Glomerular visceral epithelial cell (primary cell): ENCODE measurements around the gene THBD.

ENCODE experiments used
- DNase-seq: peaks from one replicate; pipeline ENCODE4 v3.0.0-alpha.2; 2016; ENCODE audit errors: extremely low spot score

THBD gene

DNA sequence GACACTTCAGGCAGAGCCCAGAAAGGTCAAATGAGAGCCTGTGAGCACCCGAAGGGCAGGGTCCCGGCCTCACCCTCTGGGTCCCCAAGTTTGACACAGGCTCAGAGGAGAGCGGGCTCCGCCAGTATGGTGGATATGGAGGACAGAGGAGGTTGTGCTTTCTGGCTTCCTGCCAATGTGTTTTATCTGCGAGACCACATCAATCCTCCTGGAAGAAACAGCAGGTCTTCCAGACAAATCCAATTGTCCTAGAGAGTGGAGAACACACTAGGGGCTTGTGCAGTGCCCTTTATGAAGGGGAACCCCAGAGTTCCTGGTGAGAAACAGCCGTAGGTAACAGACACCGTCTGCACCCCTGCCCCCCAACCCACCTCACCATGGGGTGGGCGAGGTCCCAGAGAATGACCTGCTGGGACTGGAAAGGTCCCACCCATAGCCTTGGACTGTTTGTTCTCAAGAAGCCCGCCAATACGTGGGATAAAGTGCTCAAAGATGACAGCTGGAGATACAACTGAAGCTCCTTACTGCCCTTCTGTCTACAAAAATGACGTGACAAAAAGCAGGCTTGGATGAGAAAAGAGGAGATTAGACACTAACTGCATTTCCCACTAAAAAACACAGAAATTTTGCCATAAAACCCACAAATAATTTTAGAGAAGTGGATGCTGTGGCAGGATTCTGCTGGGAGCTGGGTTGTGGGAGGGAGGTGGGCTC is 38.3 kb downstream of the THBD start:
- no peak for DNase-seq

DNA sequence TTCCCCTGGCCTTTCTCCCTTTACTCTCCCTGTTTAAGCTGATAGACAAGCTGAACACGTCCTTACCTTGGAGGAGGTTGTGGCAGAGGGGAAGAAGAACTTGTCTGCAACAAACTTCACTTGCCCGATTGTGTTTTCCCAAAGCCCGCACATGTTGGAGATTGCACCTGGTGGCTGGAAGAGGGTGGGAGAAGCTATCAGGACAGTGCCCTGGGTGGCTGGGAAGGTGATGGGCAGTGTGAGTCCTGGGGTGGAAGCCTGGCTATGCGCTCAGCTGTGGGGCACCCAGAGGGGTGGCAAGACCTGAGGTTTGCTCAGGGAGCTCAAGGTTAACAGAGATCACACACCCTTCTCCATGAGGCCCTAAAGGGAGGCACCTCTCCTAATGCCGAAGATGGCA is 39.4 kb downstream of the THBD start:
- DNase-seq = no peak

DNA sequence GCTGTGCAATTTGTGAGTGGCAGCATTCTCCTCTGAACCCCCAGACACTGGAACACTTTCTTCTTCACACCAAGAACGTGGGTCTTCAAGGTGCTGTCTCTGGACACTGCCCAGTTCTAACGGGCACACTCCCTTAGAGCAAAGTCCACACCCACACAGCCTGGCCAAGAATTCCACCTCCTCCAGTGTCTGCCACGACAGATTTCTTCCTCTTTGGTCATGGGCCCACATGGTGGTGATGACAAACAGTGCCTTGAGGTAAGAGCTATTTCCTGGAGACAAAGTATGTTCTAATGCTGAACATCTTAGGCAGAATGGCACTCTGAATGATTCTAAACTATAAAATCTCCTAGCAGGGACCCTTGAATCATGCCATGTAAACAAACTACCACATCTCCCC is 39.8 kb downstream of the THBD start:
- DNase-seq = peak; percentile 12

DNA sequence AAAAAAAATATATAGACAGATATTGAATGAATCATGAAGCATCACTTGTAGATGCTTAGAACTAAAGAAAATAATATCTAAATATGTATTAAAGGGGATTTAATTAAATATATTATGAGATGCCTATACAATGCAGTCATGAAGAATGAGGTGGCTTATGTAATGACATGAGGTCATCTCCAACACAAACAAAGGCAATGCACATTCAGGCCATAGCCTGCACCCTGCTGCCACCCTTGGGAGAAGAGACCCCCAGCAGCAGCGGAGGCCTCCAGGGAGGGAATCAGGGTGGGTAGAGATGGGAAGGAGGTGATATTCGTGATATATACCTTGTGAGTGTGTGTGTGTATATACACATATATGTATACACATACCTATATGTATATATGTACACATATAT is 40.8 kb downstream of the THBD start:
- no peak for DNase-seq

DNA sequence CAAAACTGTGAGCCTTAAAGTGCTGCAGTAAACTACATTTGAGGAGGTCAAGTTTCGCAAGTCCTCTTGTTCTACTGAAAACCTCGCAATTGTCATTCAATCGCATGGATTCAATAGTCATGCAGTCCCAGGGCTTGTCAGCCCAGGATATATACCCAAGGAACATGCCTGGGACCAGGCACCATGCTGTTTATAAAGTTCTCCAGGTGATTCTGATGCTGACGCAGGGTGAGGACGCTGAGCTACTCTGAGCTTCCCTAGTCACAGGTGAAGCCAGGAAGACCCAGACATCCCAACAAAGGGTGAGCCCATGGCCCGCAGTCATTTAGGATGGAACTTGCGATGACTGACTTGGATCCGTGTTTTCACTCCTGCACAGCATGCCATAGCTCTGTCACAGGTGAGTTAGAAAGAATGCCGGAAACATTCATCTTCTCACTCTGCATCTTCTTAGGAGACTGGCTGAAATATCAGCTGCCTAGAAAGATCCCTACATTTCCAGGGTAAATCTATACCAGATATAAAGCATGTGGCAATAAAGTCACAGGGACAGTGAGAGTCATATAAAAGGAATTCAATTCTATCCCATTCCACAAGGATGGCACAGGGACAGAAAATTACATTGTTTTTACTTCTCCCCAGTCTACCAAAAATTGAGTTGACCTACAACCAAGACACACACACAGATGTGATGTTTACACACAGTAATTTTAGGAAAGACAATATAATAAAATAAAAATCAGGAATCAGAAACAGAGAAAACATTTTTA is 41.4 kb downstream of the THBD start:
- no peak for DNase-seq

DNA sequence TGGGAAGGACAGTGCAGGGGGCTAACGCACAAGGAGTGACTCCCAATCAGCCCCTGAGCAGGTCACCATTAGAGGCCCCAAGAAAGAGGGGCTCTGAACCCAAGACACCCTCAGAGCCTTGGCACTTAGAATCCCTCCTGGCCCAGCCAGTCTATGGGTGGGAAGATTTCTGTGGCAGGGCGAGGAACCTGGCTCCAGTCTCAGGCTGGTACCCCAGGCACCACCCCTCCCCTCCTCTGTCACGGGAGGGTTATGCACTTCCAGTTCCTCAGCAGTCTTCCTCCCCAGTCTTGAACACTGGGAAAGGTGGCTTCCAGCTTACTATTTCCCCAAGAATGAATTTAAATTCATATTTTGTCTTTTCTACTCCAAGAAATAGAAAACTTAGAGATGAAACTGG is 42.0 kb downstream of the THBD start:
- no peak for DNase-seq

DNA sequence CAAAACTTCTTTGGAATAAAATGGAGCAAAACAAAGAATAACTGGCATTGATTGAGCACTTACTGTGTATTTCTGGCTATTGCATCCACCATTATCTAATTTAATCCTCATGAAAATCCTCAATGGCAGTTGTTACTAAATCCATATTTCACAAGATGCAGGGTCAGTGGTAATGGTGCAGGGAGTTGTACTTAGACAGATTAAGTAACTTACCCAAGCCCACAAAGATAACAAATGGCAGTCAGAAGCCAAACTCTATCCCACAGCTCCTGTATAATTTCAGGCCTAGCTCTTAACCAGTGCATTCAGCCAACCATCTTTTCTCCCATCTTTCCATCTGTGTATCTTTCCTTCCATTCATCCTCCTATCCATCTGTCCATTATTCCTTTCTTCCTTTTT is 43.7 kb downstream of the THBD start:
- DNase-seq = no peak

DNA sequence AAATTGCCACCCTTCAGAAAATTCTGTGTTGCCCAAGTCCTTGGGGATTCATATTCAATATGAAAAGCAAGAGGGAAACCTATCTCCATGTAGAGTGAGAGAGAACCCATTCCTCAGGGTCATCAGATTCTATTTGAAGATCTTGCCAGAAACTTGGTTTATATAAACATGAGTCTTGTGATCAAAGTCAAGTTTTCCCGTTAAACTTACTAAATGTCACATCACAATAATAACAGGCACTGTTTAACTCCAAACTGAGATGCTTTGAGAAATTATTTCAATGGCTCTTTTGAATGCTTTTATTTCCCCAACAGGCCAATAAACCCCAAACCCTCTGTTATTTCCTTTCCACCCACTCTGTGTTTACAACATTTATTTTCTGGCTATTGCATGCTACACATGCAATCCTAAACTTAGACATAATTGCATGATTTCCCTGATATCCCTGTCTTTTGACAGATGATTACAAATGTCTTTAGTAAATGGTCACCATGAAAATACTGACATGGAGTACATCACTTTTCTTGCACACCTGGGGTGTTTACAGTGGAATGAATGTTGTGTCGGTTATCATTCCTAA is 45.5 kb downstream of the THBD start:
- DNase-seq = no peak

DNA sequence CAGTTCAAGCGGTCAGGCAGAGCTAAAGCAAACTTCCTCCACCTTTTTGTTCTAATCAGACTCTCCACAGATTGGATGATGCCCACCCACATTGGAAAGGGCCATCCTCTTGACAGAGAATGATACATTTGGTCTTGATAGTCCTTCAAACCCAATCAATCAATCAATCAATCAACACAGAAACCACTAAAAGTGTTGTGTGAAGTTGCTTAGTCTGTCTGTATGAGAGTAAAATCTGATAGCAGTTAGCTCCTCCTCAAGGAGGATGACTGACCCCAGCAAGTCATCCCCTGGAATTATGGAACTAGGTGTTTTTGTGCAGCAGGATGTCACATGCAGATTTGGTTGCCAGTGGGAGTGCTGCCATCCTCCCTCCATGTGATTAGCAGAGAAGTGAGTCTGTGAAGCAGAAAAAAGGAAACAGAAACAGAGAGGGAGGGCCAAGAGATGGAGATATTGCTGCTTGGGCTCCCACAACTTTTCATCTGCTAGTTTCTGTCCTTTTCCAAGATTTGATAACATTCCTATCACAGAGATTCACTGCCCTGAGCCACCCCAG is 46.3 kb downstream of the THBD start:
- DNase-seq = no peak

DNA sequence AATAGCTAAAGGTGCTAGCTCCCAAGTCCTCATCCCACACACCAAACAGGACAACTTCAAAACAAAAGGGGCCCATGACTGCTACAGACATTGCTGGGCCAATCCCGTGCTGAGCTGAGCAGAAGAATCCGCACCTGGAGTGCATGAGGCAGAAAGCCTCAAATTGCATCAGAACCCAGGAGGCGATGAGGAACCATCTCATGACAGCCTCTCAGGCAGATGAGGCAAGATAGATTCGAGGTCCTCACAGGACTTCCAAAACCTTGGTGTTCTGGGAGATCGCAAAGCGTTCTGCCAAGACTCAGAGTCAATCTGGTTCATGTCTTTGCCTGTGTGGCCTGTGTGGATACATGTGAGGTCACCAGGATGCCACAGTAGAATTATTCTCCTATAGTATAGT is 47.2 kb downstream of the THBD start:
- DNase-seq = no peak

DNA sequence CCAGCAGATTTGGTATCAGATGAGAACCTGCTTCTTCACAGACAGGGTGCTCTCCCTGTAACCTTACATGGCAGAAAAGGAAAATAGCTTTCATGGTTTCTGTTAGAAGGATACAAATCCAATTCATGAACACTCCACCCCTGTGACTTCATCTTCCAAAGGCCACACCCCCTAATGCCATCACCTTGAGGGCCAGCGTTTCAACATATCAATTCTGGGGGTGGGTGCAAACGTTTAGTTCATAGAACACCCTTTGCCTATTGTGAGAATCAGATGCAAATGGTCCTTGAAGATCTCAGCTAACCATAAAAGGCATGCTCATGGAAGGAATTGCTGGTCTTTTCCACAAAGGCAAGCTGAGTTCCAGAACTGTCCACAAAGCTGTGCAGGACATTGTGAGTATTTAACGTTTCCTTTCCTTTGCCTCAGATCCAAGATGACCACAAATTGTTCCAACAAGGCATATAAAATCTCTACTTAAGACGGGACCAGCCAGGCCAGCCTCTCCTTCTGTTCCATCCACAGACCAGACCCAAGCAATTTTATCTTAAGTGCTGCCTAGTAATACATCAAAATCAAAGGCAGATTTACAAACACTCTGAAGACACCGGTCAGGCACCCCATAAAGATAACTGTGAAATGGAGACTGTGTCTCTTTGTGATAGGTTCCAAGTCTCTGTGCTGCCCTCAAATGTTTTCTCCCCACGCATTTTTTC is 49.1 kb downstream of the THBD start:
- no peak for DNase-seq

DNA sequence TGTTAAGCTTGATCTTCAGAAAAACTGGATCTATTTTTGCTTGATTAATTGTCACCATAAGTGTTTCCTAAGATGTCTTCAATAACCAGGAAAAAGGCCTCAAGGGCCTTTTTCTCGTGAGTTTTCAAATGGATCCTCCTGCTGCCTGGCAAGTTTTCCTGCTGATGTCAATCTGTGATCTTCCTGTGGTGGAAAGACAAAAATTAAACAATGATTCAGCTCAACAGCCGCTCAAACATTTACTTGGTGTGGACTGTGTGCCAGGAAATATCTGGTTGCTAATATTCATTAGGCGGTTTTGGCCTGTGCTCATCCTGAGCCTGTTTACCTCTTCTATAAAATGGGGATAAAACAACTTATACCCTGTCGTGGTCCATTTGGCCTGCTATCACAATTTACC is 49.7 kb downstream of the THBD start:
- peak; percentile 45 for DNase-seq

DNA sequence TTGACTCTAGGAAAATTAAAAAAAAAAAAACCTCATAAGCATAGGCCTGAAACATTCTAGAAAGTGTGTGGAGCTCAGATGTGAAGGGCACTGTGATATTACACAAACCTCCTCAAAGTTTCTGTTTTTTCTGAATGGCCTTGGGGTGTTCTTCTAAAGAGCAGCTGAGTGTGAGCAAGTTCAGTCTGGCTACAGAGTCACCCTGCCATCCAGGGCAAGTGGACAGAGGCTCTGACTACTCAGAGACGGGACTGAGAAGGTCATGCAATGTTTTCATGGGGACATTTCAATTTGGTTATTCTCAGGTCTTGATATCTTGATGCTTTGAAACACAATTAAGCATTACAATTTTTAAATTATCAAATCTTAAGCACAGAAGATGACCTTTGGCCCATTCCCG is 51.0 kb downstream of the THBD start:
- no peak for DNase-seq

DNA sequence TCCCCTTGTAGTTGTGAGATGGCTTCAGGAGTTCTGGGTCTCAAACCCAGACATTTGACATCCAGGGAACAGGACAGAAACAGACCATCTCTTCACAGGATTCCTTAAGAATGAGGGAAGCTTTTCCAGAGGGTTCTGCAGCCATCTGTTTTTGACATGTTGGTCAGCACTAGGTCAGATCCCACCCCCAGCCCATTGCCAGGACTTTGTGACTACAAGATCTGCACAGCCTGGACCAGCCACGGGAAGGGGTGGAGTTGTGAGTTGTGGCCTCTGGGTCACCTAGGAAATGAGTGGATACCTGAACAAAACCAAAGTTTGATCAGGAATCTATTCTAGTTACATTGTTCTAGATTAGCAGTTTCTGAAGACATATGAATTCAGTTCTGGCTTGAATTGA is 53.5 kb downstream of the THBD start:
- no peak for DNase-seq
